ENCODE measurements around the gene FBXW5.

DNA sequence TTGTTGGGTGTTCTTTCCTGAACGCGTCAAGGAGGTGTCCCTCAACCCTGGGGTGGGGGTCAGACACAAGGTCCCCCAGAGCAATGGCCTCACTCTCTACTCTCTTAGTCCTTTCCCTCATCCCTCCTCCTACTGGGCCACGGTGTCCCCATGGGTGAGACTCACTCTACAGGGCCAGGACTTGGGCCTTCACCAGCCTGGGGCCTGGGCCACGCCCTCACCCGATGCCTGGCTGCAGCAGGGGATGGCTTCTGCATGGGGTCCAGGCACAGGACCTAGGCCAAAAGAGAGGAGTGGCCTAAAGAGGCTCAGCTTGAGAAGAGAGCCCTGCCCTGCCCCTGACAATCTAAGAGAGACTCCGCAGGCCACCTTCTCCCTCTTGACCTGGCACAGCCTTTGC is 13.4 kb upstream of the FBXW5 start:
- no peak for TF ChIP-seq POLR2A (IDR thresholded peaks at IDR 0.05; ENCODE audit: low read depth, low read length)
- no peak for TF ChIP-seq POLR2AphosphoS5 (IDR thresholded peaks at IDR 0.05; ENCODE audit: low read depth, low read length)
- no peak for TF ChIP-seq PAX5 (IDR thresholded peaks at IDR 0.05; ENCODE audit: insufficient read depth, low read length, severe bottlenecking)

Measured in GM12891 (cell line).